Measurements from ENCODE around the gene OLFML2B.

- no peak for TF ChIP-seq CTCF (conservative IDR thresholded peaks at IDR 0.05 in 1 of 2, IDR thresholded peaks at IDR 0.05 in 1 of 2; ENCODE audit: low read depth in 1 of 2, low read length in 2 of 2)
- no peak for TF ChIP-seq EZH2 (IDR thresholded peaks at IDR 0.05; ENCODE audit: low read length, missing control alignments)
Measured at GRCh38 chr1:161986328-161986727, 37.3 kb downstream of the OLFML2B start.
